HG02870 (cell line): ENCODE results near the gene UNK.
"Not testable (repeated sequence)": the region's sequence is repeated elsewhere in the genome, so short reads cannot be mapped to it uniquely, and the experiment has no call there.

Source experiments
- ATAC-seq: cut with Tn5 transposase; IDR thresholded peaks from one replicate; pipeline ENCODE4 v1.9.1; 2021; ENCODE audit warnings: mild to moderate bottlenecking, moderate library complexity; ENCODE audit not compliant: unreplicated experiment

The UNK gene

DNA sequence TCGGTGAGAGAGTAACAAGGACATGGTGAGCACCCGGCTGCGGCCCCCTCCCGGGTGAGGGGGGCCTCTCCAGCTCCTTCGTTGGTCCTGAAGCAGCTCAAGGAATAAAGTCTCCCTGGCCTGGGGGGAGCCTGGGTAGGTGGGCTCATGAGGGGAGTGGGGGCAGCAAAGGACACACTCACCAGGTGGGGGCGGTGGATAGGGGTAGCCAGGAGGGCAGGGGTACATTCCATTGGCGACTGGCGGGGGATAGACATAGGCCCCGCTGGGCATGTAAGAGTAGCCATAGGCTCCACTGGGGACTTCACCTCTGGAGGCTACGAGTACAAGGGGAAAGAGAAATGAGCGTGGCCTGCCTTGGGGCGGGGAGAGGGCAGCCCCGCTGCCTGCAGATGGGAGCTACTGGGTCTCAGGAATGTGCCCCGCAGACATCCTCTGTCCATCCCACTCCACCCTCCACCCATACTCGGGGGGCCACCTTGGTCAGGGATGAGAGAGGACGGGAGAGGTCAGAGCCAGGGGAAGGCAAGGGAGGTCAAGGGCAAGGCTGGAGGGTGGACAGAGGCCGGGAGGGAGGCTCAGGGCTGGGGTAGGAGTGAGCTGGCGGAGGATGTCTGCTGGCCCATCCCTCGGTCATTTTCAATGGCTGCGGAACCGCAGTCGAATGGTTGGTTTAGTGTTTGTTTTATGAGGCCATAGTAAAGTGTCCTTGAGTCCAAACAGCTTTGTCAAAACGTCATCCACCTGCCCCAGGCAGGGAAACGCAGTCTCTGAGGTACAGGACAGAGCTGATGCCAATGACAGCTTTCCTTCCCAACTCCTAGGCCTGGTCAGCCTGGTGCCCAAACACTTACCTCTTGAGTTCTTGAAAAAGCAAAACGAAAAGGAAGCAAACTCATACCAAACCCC, 63.3 kb downstream of the UNK start:
- no peak for ATAC-seq

DNA sequence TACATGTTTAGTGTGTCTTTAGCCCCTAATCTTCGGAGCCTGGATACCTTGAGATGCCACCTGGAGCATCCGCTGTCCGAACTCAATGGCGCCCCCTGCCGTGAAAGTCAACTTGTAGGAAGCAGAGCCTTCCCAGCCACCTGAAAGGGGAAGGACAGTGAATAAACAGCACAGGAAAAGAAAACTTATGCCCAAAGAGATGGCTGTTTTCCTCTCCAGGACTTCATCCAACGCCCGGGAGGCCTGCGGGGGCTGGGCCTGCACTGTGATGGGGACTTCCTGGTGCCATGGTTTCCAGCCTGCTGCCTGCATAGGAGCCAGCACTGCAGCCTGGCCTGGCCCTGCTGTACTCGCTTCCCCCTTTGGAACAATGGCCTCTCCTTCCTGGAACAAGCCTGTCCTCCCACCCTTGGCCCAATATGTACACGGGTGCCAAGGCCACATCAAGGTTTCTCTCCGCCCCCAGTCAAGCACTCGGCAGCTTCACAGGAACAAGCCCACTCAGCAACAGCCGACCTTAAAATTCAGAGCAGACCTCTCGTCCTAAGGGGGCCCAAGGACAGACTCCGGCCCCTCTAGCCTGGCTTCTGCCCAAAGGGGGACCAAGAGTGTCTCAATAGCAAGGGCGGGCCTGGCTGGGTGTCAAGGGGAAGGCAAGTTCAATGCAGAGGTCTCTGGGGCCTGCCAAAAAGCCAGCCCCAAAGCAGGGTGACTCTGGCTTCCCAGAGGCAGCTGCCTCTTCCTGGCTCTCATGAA, 64.1 kb downstream of the UNK start:
- no peak for ATAC-seq

DNA sequence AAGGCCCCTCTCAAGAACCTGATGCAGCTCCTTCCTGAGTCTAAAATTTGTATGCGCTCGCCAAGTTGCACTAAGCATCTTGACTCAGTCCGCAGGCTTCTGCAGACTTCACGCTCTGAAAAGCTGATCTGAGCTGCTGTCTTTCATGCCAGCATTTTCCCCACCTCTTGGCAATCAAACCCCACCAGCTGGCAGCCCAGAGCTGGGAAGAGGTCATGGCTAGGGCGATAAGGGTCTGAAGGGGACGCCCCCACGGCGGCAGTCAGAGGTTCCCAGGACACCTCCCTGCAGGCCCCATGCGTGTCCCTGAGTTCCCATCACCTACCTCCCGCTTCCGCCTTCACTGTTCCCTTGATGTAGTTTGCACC, 64.7 kb downstream of the UNK start:
- no peak for ATAC-seq

DNA sequence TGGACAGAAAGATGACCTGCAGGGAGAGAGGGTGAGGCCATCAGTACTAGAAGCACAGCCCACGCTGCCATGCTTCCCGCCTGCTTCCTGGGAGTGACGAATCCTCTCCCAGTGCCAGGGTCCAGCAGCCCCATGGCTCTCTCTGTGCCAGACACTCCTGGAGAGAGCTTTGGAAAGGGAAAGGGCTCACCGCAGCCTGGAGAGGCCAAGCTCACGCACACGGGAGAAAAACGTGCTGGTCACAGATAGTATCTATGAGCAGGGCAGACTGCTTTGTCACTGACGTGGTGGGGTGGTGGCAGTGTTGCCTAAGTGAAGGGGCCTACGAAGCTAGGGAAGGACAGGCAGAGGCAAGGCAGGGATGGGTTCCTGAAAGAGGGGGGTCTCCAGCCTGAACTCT, 65.1 kb downstream of the UNK start:
- no peak for ATAC-seq

DNA sequence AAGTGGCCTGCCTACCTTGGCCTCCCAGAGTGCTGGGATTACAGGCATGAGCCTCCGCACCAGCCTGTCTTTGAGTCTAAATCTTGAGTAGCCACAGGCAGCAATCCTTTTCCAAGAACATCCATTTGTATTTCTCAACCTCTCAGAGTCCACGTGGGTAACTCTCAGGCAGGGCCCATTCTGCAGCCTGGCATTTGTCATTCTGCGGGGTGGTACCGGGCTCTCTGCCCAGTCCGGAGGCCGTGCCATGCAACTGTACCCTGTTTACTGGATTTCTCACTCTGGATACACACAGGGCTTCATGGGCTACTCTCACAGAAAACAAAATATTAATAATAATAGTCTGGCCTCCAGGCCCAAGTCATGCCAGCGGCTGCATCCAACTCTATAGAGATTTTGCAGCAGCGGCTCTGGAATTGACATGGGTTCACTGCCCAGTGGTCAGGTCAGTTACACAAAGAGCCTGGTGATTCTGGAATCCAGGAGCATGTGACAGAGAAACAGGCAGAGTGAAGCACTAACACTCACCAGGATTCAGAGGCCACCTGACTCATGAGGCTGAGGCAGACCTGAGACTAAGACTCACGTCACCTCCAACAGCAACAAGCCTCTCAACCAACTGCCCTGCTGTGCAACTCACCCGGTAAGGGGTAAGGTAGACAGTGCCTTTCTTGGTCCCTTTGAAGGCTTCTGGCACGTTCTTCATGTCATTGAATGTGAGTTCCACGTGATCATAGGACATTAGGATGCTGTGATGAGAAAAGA, 66.5 kb downstream of the UNK start:
- ATAC-seq = no peak

DNA sequence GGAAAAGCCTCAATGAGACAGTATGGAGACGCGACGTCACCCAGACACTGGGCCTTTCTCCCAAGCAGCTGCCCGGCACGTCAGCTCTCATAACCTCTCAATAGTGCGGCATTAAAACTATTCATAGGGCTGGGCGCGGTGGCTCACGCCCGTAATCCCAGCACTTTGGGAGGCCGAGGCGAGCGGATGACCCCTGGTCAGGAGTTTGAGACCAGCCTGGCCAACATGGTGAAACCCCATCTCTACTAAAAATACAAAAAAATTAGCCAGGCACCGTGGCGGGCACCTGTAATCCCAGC, 67.0 kb downstream of the UNK start:
- ATAC-seq = not testable (repeated sequence)

DNA sequence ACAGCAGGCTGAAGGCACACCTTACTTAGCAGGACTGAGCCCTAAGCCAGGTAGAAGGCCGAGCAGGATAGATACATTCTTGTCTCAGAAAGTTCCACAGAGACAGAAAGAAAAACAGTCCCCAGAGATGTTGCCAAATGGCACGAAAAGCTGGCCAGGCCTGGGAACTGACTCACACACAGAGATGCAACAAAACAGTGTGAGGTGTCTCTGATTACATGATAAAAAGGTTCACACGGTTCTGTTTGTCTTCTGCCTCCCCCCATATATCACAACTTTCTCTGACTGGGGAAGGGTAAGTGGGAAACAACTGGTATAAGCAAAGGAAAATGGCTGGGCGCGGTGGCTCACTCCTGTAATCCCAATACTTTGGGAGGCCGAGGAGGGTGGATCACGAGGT, 68.8 kb downstream of the UNK start:
- ATAC-seq = no peak

DNA sequence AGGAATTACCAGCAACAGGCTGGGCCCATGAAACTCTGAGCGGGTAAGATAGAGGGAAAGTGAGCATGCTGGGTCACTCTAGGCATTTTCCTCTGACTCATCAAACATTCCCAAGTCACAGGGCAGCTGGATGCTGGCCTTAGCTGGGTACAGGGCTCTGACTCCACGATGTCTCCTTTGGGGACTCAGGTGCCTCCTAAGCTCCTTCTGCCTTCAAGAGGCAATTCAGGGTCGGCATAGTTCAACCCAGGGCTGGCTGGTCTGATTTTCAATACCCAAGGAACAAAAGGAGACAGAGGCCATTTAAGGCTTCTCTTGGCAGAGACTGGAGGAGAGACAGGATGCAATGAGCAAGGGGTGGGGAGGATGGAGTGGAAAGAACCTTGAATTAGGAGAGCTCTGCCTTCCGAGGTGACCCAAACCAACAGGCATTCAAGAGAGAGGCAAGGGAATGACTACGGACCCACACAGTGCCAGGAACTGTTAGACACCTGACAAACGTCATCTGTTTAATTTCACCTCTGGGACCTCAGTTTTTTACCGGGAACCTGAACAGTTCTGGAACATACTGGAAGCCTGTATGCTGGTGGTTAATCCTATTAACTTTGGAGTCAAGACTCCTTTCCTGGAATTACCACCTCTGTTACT, 69.6 kb downstream of the UNK start:
- no peak for ATAC-seq

DNA sequence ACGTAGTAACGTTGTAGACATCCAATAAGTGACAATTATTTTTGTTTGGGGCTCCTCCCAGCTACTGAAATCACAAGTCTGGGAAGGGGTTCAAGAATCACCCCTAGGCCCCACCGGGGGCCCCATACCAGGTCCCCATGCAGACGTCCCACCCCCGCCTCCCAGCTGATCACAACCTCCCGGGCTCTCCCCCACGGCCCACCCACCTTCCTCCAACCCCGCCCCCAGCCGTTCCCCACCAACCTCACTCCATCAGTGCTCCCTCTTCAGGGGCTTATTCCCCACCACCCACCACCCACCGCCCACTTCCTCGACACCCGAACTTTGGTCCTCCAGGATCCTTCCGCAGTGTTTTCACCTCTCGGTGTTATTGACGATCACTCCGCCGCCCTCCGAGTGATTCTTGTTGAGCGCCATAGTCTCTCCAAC, 70.3 kb downstream of the UNK start:
- no peak for ATAC-seq

DNA sequence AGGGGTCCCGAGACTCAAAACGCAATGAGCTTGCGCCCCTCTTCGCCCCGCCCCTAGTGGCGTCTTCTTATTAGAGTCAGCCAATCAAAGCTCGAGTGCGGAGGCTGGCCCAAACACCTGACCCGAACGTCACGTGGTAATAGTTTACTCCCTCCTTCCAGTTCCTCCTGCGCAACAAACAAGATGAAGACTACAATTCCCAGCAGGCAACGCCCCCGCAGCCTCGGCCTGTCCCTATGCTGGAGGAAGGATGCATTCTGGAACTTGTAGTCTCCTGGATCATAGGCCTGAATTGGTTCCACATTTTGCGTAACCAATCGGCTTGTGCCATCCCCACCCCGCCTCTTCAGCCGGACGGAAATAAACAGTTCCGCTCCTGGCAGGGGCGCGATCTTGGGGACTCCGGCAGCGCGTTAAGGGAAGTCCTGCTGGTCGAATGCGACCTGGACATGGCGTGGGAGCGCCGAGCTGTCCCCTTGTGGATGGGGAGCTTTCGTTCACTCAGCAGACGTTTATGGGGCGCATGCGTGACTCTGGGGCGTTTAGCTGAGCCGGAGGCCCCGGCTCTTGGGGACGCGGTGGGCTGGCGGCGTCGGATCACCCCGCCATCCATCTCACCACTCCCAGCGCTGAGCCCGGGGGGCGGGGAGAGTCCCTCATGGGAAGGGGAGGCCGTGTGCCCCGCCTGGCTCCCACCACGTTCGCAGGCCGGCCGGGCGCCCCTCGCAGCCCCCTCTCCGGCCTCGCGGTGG, 70.9 kb downstream of the UNK start, which contains the start of gene WBP2:
TSS of gene WBP2 (minus strand) at position 26 of the 752 bp plus-strand sequence. CDS start 38 bp downstream, outside the sequence.
- peak; percentile 90 for ATAC-seq

DNA sequence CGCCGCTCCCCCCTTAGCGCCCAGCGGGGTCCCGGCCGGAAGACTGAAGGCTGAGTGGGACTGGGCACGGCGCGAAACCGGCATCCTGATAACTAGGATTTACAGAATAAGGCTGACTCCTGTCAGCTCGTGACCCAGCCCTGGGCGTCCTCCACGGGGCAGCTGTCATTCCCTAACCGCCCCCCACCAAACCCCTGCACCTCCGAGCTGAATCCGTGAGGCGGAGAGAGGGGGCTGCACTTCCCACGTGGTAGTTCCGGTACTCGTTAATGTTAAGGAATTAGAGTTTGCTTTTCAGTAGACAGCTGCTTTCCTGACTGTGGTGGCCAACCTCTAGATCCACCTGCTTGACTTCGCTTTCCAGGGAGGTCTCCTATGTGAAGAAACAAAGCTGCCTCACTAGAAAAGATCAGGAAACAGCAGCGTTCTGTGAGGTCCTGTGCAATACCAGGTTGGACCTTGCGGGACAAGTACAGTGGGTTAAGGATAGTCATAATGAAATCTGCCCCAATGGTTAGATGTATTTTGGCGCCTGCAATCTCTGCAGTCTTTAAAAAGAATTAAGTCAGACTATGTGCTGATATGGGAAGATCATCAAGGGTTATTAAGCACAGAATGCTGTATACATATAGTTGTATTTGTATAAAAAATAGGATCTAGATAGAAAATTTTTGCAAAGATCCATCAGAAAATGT, 71.6 kb downstream of the UNK start:
- ATAC-seq = no peak

DNA sequence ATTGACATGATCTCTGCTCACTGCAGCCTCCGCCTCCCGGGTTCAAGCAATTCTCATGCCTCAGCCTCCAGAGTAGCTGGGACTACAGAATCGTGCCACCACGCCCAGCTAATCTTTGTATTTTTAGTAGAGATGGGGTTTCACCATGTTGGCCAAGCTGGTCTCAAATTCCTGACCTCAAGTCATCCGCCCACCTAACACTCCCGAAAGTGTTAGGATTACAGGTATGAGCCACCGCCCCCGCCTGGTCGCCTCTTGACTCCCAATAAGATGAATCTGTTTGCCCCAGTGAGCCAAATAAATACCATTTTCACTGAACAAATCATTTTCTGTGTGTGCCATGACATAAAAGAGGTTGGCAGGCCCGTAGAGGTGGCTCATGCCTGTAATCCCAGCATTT, 74.8 kb downstream of the UNK start:
- not testable (repeated sequence) for ATAC-seq

DNA sequence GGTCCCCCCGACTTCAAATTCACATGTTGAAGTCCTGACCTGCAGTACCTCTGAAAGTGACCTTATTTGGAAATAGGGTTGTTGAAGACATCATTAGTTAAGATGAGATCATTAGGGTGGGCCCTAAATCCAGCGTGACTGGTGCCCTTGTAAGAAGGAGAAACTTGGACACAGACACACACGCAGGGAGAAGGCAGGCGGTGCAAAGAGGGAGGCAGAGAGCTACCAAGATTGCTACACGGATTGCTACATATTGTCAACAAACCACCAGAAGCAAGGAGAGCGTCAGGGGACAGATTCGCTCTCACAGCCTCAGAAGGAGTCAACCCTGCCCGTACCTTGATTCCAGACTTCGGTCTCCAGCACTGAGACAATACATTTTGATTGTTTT, 77.3 kb downstream of the UNK start:
- ATAC-seq = no peak

DNA sequence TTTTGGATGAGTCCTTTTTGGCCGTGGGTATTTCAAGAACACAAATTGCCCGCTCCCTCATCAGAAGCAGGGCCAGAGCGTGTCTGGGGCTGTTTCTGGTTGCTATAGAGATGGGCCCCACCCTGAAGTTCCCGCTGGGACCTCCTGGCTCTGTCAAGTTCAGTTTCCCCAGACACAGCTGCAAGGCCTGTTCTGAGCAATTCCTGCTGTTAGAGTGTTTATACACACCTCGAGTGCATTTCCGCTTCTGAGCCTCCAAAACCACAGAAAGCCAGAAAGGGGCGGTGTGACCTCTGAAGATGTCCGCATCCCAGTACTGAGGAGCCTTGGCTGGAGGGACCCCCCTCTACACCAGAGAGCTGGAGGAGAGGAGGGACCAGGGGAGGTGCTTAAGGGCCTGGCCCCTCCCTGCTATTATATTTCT, 79.9 kb downstream of the UNK start:
- ATAC-seq = peak; percentile 87

DNA sequence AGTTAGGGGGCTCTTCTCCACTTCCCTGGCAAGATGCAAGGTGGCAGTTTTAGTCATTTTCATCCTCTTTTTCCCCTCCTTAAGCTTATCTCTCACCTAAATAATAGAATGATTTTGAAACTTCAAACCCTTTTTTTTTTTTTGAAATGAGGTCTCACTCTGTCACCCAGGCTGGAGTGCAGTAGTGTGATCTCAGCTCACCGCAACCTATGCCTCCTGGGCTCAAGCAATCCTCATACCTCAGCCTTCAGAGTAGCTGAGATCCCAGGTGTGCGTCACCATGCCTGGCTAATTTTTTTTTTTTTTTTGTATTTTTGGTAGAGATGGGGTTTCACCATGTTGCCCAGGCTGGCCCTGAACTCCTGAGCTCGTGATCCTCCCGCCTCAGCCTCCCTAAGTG, 80.3 kb downstream of the UNK start:
- ATAC-seq = peak; percentile 4

DNA sequence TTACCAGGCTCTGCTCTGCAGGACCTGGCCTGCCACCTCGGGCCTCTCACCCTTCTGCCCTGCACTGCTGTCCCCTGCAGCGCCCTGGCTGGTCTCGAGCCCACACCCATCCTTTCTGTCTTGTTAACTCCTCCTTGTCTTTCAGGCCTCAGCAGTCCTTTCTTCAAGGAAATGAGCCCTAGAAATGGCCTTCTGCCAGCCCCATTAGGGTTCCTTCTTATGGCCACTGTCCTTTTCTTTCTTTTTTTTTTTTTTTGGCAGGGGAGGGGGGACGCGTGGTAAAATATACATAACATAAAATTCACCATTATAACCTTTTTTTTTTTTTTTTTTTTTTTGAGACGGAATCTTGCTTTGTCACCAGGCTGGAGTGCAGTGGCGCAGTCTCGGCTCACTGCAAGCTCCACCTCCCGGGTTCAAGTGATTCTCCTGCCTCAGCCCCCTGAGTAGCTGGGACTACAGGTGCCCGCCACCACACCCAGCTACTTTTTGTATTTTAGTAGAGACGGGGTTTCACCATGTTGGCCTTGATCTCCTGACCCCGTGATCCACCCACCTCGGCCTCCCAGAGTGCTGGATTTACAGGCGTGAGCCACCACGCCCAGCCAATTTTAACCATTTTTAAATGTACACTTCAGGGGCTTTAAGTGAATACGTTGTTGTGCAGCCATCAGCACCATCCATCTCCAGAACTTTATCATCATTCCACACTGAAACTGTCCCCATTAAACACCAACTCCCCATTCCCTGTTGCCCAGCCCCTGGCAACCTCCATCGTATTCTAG, 81.0 kb downstream of the UNK start:
- not testable (repeated sequence) for ATAC-seq

DNA sequence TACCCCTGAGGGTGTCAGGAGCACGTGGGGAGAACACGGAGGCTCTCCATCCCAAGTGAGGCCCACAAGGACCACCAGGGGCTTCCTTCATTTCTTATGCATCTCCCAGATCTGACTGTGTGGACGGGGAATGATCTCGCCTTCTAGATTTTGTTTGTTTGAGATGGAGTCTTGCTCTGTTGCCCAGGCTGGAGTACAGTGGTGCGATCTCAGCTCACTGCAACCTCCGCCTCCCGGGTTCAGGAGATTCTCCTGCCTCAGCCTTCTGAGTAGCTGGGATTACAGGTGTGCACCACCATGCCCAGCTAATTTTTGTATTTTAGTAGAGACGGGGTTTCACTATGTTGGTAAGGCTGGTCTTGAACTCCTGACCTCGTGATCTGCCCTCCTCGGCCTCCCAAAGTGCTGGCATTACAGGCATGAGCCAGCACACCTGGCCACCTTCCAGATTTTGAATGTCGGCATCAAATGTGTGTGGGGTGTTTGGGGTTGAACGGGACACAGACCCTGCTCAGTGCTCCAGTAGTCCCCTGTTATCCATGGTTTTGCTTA, 84.2 kb downstream of the UNK start:
- ATAC-seq = not testable (repeated sequence)

DNA sequence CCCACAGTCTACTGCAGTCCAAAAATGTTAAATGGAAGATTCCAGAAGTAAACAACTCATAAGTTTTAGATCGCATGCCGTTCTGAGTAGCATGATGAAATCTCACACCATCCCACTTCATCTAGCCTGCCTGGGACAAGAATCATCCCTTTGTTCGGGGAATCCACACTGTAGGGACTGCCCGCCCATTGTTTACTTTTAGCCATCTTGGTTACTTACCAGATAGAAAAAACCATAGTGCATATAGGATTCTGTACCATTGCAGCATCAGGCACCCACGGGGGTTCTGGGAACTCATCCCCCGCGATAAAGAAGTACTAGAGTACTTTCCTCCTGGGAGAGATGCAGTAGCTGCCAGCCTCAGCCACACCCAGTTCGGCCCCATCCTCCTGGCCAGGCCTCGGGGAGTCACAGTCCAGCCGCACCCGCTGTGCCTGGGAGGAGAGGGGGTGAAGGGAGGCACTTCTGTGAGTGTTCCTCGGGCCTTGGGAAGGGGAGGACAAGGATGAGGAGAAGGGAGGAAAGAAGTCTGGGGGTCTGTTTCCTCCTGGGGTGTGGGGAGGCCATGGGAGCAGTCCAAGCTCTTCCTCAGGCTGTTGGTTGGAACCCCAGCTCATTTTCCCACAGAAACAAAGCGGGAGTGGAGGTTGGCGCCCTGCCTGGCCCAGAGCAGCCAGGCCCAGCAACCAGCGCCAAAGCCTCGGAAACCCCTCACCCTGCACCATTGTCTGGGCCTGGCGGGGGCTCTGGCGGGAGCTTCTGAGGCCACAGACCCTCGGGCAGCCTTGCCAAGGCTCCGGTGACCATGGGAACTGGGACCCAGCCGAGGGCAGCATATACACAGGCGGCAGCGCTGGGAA, 84.9 kb downstream of the UNK start:
- ATAC-seq = no peak
